Measurements from ENCODE around the gene OSBP.
"Not testable (repeated sequence)": the region's sequence is repeated elsewhere in the genome, so short reads cannot be mapped to it uniquely, and the experiment has no call there.

DNA sequence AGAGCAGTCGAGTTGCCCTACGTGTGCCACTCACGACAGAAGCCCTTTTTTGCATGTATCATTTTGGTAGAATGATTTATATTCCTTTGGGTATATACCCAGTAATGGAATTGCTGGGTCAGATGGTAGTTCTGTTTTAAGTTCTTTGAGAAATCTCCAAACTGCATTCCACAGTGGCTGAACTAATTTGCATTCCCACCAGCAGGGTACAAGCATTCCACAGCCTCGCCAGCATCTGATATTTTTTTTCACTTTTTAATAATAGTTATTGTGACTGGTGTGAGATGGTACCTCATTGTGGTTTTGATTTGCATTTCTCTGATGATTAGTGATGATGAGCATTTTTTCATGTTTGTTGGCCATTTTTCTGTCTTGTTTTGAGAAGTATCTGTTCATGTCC, 11.4 kb upstream of the OSBP start:
- TF ChIP-seq, protein P1, sequence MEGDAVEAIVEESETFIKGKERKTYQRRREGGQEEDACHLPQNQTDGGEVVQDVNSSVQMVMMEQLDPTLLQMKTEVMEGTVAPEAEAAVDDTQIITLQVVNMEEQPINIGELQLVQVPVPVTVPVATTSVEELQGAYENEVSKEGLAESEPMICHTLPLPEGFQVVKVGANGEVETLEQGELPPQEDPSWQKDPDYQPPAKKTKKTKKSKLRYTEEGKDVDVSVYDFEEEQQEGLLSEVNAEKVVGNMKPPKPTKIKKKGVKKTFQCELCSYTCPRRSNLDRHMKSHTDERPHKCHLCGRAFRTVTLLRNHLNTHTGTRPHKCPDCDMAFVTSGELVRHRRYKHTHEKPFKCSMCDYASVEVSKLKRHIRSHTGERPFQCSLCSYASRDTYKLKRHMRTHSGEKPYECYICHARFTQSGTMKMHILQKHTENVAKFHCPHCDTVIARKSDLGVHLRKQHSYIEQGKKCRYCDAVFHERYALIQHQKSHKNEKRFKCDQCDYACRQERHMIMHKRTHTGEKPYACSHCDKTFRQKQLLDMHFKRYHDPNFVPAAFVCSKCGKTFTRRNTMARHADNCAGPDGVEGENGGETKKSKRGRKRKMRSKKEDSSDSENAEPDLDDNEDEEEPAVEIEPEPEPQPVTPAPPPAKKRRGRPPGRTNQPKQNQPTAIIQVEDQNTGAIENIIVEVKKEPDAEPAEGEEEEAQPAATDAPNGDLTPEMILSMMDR (IDR thresholded peaks at IDR 0.05; ENCODE audit: low read depth, low read length, missing input control) = not testable (repeated sequence)
- TF ChIP-seq SP1 (IDR thresholded peaks at IDR 0.05) = not testable (repeated sequence)
- TF ChIP-seq, protein P2, sequence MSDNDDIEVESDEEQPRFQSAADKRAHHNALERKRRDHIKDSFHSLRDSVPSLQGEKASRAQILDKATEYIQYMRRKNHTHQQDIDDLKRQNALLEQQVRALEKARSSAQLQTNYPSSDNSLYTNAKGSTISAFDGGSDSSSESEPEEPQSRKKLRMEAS (IDR thresholded peaks at IDR 0.05) = not testable (repeated sequence)
- TF ChIP-seq, protein P3, sequence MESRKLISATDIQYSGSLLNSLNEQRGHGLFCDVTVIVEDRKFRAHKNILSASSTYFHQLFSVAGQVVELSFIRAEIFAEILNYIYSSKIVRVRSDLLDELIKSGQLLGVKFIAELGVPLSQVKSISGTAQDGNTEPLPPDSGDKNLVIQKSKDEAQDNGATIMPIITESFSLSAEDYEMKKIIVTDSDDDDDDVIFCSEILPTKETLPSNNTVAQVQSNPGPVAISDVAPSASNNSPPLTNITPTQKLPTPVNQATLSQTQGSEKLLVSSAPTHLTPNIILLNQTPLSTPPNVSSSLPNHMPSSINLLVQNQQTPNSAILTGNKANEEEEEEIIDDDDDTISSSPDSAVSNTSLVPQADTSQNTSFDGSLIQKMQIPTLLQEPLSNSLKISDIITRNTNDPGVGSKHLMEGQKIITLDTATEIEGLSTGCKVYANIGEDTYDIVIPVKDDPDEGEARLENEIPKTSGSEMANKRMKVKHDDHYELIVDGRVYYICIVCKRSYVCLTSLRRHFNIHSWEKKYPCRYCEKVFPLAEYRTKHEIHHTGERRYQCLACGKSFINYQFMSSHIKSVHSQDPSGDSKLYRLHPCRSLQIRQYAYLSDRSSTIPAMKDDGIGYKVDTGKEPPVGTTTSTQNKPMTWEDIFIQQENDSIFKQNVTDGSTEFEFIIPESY (IDR thresholded peaks at IDR 0.05) = not testable (repeated sequence)
